ENCODE measurements around the gene ARRB1. TPM values are rescaled to one million over a fixed set of nuclear protein-coding genes. Genes with fewer than 3 reads are reported as not detected.

Gene ARRB1
- total RNA-seq, 1 experiment from 2014 or later: 219 TPM

- Histone ChIP-seq H3K27ac (ENCODE audit: low read length) (peak overlapping the region; percentile 96), H3K4me1 (ENCODE audit: control insufficient read depth, insufficient read depth, low read length) (peaks cover 100% of the 10 kb centered on the region), H3K4me3 (ENCODE audit: low read depth in 2 of 2, low read length in 2 of 2) (no peak overlapping the region), H3K9me3 (ENCODE audit: control insufficient read depth, insufficient read depth, low read depth, low read length) (no peaks in the 10 kb centered on the region), H3K27me3 (ENCODE audit: control insufficient read depth, insufficient read depth, low read length) (no peaks in the 10 kb centered on the region), H3K36me3 (ENCODE audit: control insufficient read depth, insufficient read depth, low read length) (no peaks in the 10 kb centered on the region)
- ATAC-seq (peak; percentile 20), DNase-seq (ENCODE audit: low read depth, low spot score) (no peak)
- POLR2A ChIA-PET: interaction anchor here (1.0 kb wide), 1 partner anchor 54 kb away, joined by 7 read pairs; no protein-coding TSS in a partner anchor
- CTCF ChIA-PET: interaction anchor here (0.5 to 1.5 kb wide), 9 partner anchors 10 to 62 kb away, joined by 3 to 9 read pairs (median 3); no protein-coding TSS in a partner anchor
- BruUV-seq (replicated peaks): no TSS peak
- in situ Hi-C loops (cut with HindIII; ENCODE audit: low pct_unique_long_range_greater_than_20kb, low sequenced_read_pairs): no loop called here
- TF ChIP-seq POLR2AphosphoS5 (IDR thresholded peaks at IDR 0.05; ENCODE audit: low read depth, low read length): no peak
- no peak for TF ChIP-seq SIN3A (IDR thresholded peaks at IDR 0.05; ENCODE audit: borderline replicate concordance, insufficient read depth, low read depth, low read length)
- TF ChIP-seq TCF7L2 (IDR thresholded peaks at IDR 0.05; ENCODE audit: low read depth, low read length): peak; percentile 80
- TF ChIP-seq CTCF (IDR thresholded peaks at IDR 0.05): peak; percentile 84; the same call in 1 of the 2 replicates
- no peak for TF ChIP-seq REST (IDR thresholded peaks at IDR 0.05; ENCODE audit: insufficient read depth in 1 of 2, low read depth in 2 of 2, low read length in 1 of 2)
- intact Hi-C loops (cut with micrococcal nuclease; ENCODE audit: unreplicated experiment): loop anchor here (5.0 kb wide), 1 partner anchor 40 kb away; no protein-coding TSS in a partner anchor
Measured at GRCh38 chr11:75342231-75342918, 9.1 kb downstream of the ARRB1 start.

- ChIA-PET CTCF (interaction anchor here (0.6 to 0.9 kb wide), 2 partner anchors 11 to 34 kb away, joined by 3 read pairs; no protein-coding TSS in a partner anchor), POLR2A (no interaction called here)
- H3K4me1 ChIP-seq (ENCODE audit: control insufficient read depth, insufficient read depth, low read length): peaks cover 100% of the 10 kb centered on the region
- no peak for TF ChIP-seq SIN3A (IDR thresholded peaks at IDR 0.05; ENCODE audit: borderline replicate concordance, insufficient read depth, low read depth, low read length)
- TF ChIP-seq CTCF (IDR thresholded peaks at IDR 0.05): no peak
- no peak for TF ChIP-seq TCF7L2 (IDR thresholded peaks at IDR 0.05; ENCODE audit: low read depth, low read length)
- no peak for TF ChIP-seq REST (IDR thresholded peaks at IDR 0.05; ENCODE audit: insufficient read depth in 1 of 2, low read depth in 2 of 2, low read length in 1 of 2)
- no peak for TF ChIP-seq POLR2AphosphoS5 (IDR thresholded peaks at IDR 0.05; ENCODE audit: low read depth, low read length)
- H3K9me3 ChIP-seq (ENCODE audit: control insufficient read depth, insufficient read depth, low read depth, low read length): no peaks in the 10 kb centered on the region
- no TSS peak for BruUV-seq (replicated peaks)
- ATAC-seq: peak; percentile 13
- no peak for DNase-seq (ENCODE audit: low read depth, low spot score)
- no peaks in the 10 kb centered on the region for H3K27me3 ChIP-seq (ENCODE audit: control insufficient read depth, insufficient read depth, low read length)
- no peaks in the 10 kb centered on the region for H3K36me3 ChIP-seq (ENCODE audit: control insufficient read depth, insufficient read depth, low read length)
- peak overlapping the region; percentile 96 for H3K27ac ChIP-seq (ENCODE audit: low read length)
- intact Hi-C loops (cut with micrococcal nuclease; ENCODE audit: unreplicated experiment): loop anchor here (5.0 kb wide), 1 partner anchor 41 kb away; no protein-coding TSS in a partner anchor
- in situ Hi-C loops (cut with HindIII; ENCODE audit: low pct_unique_long_range_greater_than_20kb, low sequenced_read_pairs): no loop called here
- H3K4me3 ChIP-seq (ENCODE audit: low read depth in 2 of 2, low read length in 2 of 2): no peak overlapping the region; a peak in 1 of 4 replicates
Measured at GRCh38 chr11:75341612-75342011, 9.8 kb downstream of the ARRB1 start.
